ENCODE results near the gene FGFBP2.

The FGFBP2 gene

DNA sequence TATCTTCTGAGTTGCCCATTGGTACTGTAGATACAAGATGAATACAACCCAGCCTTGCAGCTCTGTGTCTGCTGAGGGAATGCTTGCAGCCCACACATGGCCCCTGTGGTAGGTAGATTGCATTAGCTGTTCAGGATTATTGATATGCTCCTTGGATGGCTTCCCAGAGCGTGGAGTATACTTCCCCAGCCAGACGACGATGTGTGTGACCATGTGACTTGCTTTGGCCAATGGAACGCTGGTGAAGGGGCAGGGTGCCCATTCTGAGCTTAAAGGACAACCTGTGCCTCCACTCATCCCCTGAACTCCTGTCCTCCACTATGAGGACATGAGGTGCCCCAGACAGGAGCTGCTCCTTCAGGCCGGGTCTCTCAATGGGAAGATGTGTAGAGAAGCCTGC is 23.9 kb upstream of the FGFBP2 start:
- TF ChIP-seq POLR2A (IDR thresholded peaks at IDR 0.05; ENCODE audit: low read length), result no peak
- TF ChIP-seq GATA1 (IDR thresholded peaks at IDR 0.05; ENCODE audit: low read depth, low read length), result no peak
- DNase-seq, result no peak

DNA sequence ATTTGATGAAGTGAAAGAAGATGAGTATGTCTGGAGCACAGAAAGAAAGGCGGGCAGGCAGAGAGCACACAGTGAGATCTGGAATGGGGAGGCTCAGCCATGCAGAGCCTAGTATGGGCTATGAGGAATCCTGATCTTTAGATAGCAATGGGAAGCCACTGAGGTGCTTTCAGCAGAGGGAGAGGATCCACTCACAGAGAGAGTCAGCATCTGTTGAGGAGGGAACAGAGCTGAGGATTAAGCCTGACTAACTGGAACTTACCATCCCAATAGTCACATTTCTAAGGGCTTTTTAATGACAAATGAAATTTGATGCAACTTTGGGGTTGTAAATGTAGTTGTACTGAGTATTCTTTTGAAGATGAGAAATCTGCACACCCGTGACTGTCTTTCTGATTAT is 20.6 kb upstream of the FGFBP2 start:
- no peak for DNase-seq
- no peak for TF ChIP-seq GATA1 (IDR thresholded peaks at IDR 0.05; ENCODE audit: low read depth, low read length)
- TF ChIP-seq POLR2A (IDR thresholded peaks at IDR 0.05; ENCODE audit: low read length), result no peak

DNA sequence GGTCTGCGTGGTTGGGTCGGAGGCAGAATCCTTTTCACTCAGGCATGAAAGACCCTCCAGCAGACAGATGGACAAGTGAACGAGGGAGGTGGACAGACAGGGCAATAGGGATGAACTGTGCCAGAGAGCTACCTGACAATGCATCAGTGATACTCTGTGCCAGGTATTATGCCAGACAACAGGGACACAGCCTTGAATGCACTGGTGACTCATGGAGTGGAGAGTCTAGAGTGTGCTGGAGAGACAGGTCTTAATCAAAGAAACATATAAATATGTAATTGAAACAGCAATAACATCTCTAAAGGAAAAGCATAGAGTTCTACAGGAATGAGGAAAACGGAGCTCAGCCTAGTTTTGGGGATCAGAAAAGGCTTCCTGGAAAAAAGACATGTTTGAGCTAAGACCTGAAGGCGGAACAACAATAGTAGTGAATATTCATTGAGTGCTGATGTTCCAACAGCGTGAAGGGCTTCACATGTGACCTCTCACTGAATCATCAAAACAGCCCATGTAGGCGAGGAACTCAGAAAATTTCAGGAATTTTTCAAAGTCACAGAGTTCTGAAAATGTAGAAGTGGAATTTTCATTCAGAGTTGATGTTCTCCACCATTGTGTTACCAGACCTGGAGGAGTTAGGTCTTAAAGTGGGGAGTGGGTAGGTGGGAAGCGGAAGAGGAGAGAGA is 20.0 kb upstream of the FGFBP2 start:
- TF ChIP-seq GATA1 (IDR thresholded peaks at IDR 0.05; ENCODE audit: low read depth, low read length) (no peak), POLR2A (IDR thresholded peaks at IDR 0.05; ENCODE audit: low read length) (no peak)
- DNase-seq, result no peak

DNA sequence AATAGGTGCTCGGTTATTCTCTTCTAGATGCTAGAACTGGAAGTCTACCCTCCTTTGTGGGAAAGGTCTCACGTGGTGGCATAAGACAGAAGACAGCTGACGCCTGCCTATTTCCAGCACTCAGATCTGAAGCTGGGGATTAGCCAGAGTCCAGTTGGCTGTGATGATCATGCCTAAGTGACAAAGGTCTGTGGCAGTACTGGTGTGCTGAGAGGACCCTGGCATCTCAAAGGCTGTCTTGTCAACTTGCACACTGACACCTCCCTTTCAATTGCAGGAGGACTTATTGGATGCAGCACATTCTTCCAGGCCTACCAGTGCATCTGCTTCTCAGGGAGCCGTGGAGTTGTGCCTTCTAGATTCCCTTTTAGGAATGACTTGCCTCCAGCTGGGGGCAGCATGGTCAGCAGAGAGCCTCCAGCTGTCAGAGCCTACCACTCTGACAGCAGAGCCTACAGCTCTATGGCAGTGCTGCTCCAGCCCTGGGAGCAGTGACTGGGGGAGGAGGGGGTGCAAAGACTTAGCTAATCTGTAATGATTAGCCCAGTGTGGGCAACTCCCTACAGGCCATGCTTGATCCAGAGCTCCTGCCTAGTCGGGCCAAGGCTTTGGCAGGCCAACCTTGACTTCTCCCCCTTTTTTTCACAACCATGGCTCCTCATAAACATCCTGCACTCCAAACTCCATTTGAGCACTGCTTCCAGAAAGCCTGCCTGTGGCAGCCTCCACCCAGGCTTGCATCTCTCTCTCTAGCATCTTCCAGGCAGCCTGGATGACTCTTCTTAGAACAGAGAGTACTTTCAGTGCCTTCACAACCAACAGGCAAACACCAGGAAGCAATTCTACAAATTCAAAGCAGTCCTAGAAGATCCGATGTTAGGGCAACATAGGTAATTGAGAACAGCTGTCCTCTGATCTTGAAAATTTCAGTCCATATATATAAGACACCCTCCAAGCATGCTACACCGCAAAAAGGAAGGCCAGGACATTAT is 13.8 kb upstream of the FGFBP2 start:
- DNase-seq, result no peak
- no peak for TF ChIP-seq GATA1 (IDR thresholded peaks at IDR 0.05; ENCODE audit: low read depth, low read length)
- TF ChIP-seq POLR2A (IDR thresholded peaks at IDR 0.05; ENCODE audit: low read length), result no peak

DNA sequence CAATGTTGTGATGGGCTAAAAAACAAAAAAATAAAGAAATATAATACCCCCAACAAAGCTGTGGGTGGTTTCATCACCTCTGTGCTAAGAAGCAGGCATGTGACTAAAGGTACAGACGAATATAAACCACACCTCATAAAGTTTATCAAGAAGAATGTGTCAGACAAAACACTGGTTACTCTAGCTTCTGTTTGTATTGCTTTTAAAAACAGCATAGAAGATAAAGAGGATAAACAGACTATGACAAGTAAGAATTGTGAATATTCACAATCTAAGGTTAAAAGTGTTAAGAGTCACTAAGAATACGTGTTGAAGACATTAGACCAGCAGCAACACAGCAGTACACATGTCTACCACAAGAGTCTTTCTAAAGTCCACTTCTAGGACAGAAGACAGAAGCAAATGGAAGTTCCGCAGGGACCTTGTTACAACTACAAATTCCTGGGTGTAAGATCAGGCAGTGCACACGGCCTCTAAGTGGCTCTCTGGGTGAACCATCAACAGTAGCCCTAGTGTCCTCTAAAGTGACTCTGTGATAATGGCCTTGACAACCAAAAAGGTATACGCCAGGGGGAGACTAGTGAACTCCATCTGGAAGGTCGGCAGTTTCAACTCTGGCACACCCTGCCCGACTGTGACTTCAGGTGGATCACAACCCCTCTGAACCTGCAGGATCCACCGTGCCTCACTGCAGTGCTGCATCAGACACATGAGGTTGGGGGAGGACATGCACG is 8.3 kb upstream of the FGFBP2 start:
- no peak for TF ChIP-seq GATA1 (IDR thresholded peaks at IDR 0.05; ENCODE audit: low read depth, low read length)
- no peak for TF ChIP-seq POLR2A (IDR thresholded peaks at IDR 0.05; ENCODE audit: low read length)
- no peak for DNase-seq

DNA sequence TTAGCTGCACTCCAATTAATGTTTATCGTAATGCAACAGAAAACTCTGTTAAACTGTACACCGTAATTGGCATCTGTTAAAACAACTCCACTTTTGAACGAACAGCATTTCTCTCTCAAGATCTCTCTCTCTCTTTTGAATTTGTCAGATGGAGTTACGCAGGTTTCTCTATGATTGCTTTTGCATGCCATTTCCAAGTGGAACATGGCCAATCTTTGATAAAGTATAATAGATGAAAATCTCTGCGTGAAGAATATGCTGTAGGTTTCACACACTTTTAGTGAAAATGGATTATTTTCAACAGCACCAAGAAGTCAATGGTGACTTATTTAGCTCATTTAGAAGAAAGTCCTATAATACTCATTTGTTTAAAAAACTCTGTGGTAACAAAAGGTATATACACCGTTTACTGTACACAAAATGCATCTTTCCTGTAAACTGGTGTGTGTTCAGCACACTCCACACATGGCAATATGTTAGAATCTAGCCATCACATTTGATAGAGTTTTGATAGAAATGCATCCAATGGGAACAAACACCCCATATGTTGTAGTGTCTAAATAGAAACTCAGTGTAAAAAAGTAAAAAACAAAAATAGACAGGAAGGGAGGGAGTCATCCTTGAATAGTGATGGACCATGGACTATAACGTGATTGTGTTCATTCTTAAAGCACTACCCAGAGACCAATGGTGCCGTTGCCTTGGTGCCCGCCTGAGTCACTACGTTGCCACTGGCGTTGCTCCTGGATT is 5.8 kb upstream of the FGFBP2 start:
- TF ChIP-seq GATA1 (IDR thresholded peaks at IDR 0.05; ENCODE audit: low read depth, low read length), result no peak
- no peak for TF ChIP-seq POLR2A (IDR thresholded peaks at IDR 0.05; ENCODE audit: low read length)

DNA sequence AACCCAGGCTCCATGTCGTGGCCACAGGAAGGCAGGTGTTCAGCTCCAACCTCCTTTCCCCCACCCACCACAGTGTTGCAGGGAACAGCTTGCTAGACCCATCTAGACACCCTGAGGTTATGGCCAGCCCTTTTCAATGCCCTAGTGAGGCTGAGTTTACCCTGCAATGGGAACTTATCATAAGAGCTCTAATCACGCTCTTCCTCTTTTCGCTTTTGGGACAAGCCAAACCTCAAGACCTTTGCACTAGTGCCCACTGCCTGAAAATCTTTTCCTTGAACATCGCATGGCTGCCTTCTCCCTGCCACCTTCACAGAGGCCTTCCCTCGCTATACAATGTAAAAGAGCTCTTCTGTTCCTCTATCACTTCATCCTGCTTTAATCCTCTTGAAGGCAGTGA is 2.4 kb upstream of the FGFBP2 start:
- DNase-seq, result no peak

More for the DNA sequence above, 5.8 kb upstream of the FGFBP2 start:
- DNase-seq, result no peak

DNA sequence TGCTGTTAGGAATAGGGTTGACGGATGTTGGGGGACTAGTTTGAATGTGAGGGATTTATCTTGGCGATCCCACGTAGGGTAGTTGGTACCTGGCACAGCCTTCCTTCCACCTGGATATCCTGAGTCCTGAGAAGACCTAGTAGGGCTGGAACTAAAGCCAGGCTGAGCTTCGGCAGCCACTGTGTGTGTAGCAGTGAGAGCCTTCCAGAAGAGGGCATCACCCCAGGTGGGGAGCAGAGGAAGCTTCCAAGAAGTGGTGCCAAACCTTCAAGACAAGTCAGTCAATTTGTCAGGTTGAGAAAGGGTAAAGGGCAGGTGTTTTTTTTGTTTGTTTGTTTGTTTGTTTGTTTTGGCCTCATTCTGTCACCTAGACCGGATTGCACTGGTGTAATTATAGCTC is 1.2 kb upstream of the FGFBP2 start:
- TF ChIP-seq GATA1 (IDR thresholded peaks at IDR 0.05; ENCODE audit: low read depth, low read length) (no peak), POLR2A (IDR thresholded peaks at IDR 0.05; ENCODE audit: low read length) (no peak)
- no peak for DNase-seq

More for the DNA sequence above, 2.4 kb upstream of the FGFBP2 start:
- TF ChIP-seq GATA1 (IDR thresholded peaks at IDR 0.05; ENCODE audit: low read depth, low read length) (no peak), POLR2A (IDR thresholded peaks at IDR 0.05; ENCODE audit: low read length) (no peak)

DNA sequence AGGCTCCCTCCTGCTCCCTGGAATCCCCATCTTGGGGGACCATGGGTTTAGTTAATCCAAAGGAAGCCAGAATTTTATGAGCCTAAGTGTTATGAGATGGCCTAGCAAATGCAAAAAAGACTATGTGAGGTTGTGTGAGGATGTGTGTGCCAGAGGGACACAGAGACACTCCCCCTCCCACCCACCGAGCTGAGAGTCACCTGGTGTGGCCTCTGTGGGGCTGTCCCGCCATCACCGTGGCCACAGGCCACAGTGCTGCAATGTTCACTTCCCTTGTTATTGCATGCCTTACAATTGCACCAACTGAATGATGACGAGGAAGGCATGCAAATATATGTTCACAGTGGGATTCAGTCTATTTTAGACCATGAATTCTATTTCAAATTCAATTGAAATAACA is 601 bp upstream of the FGFBP2 start:
- no peak for DNase-seq
- no peak for TF ChIP-seq GATA1 (IDR thresholded peaks at IDR 0.05; ENCODE audit: low read depth, low read length)
- TF ChIP-seq POLR2A (IDR thresholded peaks at IDR 0.05; ENCODE audit: low read length), result no peak

DNA sequence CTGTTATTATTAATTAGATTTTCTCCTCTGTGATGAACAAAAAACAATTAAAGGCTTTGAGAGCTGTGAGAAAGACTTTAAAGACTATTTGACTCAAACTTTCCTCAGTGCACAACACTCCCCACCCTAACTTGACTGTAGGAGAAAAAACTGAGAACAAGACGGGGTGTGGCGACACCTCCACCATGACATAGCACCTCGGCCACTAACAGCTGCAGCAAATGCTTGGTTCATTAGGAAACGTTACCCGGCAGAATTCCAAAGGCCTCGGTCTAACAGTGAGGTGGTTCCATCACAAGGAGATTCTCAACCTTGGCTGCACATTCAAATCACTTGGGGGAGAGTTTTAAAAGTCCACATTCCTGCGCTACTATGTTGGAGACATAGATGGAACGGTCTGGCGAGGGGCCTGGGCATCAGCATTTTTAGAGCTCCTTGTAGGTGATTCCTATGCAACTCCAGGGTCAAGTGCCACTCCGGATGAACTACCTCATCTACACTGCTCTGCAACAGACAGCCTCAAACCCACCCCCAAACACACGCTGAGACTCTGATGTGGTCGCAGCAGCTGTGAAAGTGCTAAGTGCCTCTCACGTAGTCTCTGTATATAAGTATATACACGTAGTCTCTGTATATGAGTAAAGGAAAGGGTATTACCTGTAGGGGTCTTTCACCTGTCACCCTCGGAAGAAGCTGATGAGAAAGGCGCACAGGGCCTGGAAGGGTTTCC is 1.0 kb downstream of the FGFBP2 start:
- TF ChIP-seq GATA1 (IDR thresholded peaks at IDR 0.05; ENCODE audit: low read depth, low read length), result no peak
- no peak for TF ChIP-seq POLR2A (IDR thresholded peaks at IDR 0.05; ENCODE audit: low read length)
- no peak for DNase-seq

DNA sequence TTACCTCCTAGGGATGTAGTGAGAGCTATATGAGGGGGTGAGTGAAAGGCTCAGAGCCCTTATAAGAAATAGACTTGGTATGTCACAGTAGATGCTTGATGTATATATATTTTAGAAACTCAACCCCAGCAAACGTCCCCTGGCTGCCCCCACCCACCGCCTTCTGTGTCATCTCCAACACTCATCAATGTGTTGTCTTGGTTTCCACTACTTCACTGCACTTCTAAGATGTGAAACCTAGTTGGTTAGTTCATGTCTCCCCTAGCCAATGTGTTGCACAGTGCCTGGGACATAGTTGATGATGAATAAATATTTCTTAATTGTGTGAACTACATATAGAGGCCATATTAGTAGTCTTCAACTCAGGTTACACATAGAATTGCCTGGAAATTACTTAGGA is 4.4 kb downstream of the FGFBP2 start:
- TF ChIP-seq POLR2A (IDR thresholded peaks at IDR 0.05; ENCODE audit: low read length) (no peak), GATA1 (IDR thresholded peaks at IDR 0.05; ENCODE audit: low read depth, low read length) (no peak)
- no peak for DNase-seq

DNA sequence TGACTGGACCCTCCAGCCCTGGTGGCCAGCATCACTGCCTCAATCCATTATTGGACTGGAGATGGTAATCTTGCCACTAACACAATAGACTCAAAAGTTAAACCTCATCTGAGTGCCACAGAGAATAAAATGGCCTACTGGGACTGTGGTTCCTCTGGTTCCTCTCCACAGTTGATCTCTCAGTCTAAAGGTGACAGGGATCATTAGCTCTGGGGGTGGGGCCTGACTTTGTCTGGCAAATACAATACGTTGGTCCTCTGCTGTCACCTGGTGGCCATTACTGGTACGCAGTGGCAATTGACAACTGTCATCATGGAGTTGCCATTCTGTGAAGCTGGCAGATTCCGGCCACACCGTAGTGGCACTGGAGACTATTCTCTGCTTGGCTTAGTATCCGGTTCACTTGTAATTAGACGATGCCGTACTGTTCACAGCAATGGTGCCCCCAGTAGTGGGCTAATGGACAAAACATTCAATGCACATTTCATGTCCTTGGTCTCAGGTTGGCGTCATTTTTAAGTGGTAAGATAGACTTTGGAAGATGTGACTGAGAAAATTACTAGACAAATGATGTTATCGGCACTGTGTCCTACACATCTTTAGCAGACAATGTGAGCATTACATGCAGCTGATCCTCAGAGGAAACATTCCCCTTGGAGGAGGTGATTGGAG is 6.7 kb downstream of the FGFBP2 start:
- no peak for TF ChIP-seq POLR2A (IDR thresholded peaks at IDR 0.05; ENCODE audit: low read length)
- DNase-seq, result peak; percentile 54 to 61
